A673 (cell line): ENCODE data around the gene CNGA2.

Experiments
- CTCF ChIP-seq: fragments of 300-800, 200-600 bp; sonication (generic); conservative IDR thresholded peaks from 2 replicates; pipeline ENCODE4 v1.5.1; 2017; ENCODE audit warnings: low read depth, mild to moderate bottlenecking, antibody characterized with exemption, low read length, moderate library complexity, mixed read lengths
- EZH2 ChIP-seq: fragments of 200-600 bp; sonication (generic); IDR thresholded peaks from 2 replicates; pipeline ENCODE4 v1.6.1; 2017; ENCODE audit warnings: borderline replicate concordance, low read depth, mild to moderate bottlenecking, mixed read lengths, antibody characterized with exemption, low read length; ENCODE audit not compliant: poor library complexity, severe bottlenecking

DNA sequence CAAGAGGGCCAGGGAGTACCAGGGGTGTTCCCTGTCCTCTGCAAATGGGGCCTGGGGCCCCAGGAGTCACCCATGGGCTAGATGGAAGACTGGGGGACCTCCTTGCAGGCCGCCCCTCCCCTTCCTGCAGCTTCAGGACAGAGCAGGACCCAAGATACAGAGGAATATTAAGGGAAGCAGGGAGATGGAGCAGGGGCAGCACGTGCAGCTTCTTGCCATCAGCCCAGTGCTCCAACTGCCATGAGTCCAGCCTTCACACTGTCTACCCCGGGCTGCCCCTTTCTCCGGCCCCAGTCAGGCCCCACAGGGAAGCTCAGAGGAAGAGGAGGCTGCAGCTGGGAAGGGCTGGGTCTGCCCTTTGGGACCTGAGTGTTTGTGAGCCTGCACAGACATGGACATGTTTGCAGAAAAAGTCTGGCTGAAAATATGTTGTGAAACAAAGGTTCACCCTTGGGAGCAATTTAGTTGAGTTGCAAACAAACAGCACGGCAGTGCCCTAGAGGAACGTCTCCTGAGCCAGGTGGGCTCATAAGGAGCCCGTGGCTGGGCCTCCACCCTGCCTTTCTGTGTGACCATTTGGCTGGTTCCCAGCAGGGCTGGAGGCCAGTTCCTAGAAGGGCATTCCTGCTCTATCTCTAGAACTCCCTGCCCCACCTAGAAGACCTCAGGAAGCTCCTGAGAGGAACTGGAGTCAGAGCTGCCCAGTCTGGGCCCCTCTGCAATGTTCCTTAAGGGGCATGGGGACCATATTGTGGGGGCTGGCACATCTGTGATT, 9.8 kb upstream of the CNGA2 start:
- TF ChIP-seq CTCF (no peak), EZH2 (no peak)
